ENCODE data around the gene CALHM6.

CALHM6 gene

DNA sequence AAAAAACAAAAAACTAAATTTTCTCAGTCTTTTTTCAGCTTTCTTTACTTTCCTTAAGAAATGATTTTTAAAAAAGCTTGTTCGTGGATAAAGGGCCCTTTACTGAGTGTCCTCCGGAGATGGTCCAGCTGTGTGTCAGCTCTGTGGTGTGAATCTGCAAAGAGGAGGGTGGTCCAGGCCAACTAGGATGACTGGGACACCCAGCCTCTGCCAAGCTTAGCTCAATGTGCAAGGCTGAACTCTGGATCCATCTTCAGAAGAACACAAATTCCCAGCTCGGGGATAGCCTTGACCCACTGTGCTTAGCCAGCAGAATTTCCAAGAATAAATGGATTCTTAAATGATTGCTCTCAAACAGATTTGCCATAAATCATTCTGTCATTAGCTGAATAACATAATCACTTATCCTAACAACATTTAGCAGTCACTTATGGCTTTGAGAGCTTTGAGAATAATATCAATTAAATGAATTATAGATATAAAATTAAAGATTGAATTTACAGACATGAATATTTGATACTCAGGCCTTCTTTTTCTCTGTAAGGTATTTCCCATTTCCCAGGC, 36.0 kb downstream of the CALHM6 start:
- no CpG with 5 or more reads among the region's 3 CpGs for WGBS (ENCODE audit: extremely low coverage, insufficient coverage, low lambda C conversion rate)
- Histone ChIP-seq H3K27me3 (ENCODE audit: insufficient read depth, low read length, poor library complexity) (no peaks in the 10 kb centered on the region), H3K56ac (ENCODE audit: low read length) (no peak overlapping the region)

DNA sequence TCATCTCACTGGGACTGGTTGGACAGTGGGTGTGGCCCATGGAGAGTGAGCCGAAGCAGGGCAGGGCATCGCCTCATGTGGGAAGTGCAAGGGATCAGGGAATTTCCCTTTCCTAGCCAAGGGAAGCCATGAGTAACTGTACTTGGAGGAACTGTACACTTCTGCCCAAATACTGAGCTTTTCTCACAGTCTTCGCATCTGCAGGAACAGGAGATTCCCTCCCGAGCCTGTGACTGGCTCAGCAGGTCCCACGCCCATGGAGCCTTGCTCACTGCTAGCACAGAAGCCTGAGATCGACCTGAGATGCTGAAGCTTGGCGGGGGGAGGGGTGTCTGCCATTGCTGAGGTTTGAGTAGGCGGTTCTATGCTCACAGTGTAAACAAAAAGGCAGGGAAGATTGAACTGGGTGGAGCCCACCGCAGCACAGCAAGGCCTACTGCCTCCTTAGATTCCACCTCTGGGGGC, 39.8 kb downstream of the CALHM6 start:
- no peaks in the 10 kb centered on the region for H3K36me3 ChIP-seq (ENCODE audit: control insufficient read depth, insufficient read depth, low read length)
- H3K9ac ChIP-seq (ENCODE audit: low read length), result no peak overlapping the region
- no peak overlapping the region for H3K4me2 ChIP-seq (ENCODE audit: low read length)
- no peak overlapping the region for H2BK15ac ChIP-seq (replicated peaks; ENCODE audit: low read depth)
- H3K18ac ChIP-seq (ENCODE audit: low read length), result no peak overlapping the region
- WGBS (ENCODE audit: extremely low coverage, insufficient coverage, low lambda C conversion rate), result no CpG with 5 or more reads among the region's 9 CpGs
- H2AK5ac ChIP-seq (ENCODE audit: low read length), result no peak overlapping the region
- no peaks in the 10 kb centered on the region for H3K4me1 ChIP-seq (ENCODE audit: control insufficient read depth, low read depth, low read length)
- H3K79me1 ChIP-seq (ENCODE audit: low read length), result no peaks in the 10 kb centered on the region
- H2BK120ac ChIP-seq (ENCODE audit: low read depth, low read length), result no peak overlapping the region
- H4K5ac ChIP-seq (ENCODE audit: low read length), result no peak overlapping the region
- no peak overlapping the region for H4K8ac ChIP-seq (ENCODE audit: low read depth, low read length)
- H3K27ac ChIP-seq (ENCODE audit: low read depth, low read length), result no peak overlapping the region
- no peak overlapping the region for H2BK5ac ChIP-seq (ENCODE audit: low read length)
- DNase-seq, result peak; percentile 50
- H3K56ac ChIP-seq (ENCODE audit: low read length), result no peak overlapping the region
- H3K4ac ChIP-seq (ENCODE audit: low read depth, low read length), result no peak overlapping the region
- H3K23ac ChIP-seq (ENCODE audit: low read length), result no peak overlapping the region
- H3K4me3 ChIP-seq (ENCODE audit: low read length), result no peak overlapping the region
- H3K27me3 ChIP-seq (ENCODE audit: insufficient read depth, low read length, poor library complexity), result no peaks in the 10 kb centered on the region
- H3K79me2 ChIP-seq (ENCODE audit: control insufficient read depth, insufficient read depth, low read length), result no peaks in the 10 kb centered on the region

More for the DNA sequence above, 36.0 kb downstream of the CALHM6 start:
- Histone ChIP-seq H3K23ac (ENCODE audit: low read length) (no peak overlapping the region), H3K79me1 (ENCODE audit: low read length) (no peaks in the 10 kb centered on the region), H2BK5ac (ENCODE audit: low read length) (no peak overlapping the region), H2BK15ac (replicated peaks; ENCODE audit: low read depth) (no peak overlapping the region), H3K4me2 (ENCODE audit: low read length) (no peak overlapping the region), H3K18ac (ENCODE audit: low read length) (no peak overlapping the region), H3K79me2 (ENCODE audit: control insufficient read depth, insufficient read depth, low read length) (no peaks in the 10 kb centered on the region), H3K4me1 (ENCODE audit: control insufficient read depth, low read depth, low read length) (no peaks in the 10 kb centered on the region), H3K4me3 (ENCODE audit: low read length) (no peak overlapping the region), H3K9ac (ENCODE audit: low read length) (no peak overlapping the region), H3K4ac (ENCODE audit: low read depth, low read length) (no peak overlapping the region), H3K36me3 (ENCODE audit: control insufficient read depth, insufficient read depth, low read length) (no peaks in the 10 kb centered on the region), H2BK120ac (ENCODE audit: low read depth, low read length) (no peak overlapping the region), H2AK5ac (ENCODE audit: low read length) (no peak overlapping the region), H4K5ac (ENCODE audit: low read length) (no peak overlapping the region), H3K27ac (ENCODE audit: low read depth, low read length) (no peak overlapping the region), H4K8ac (ENCODE audit: low read depth, low read length) (no peak overlapping the region)
- DNase-seq, result no peak

DNA sequence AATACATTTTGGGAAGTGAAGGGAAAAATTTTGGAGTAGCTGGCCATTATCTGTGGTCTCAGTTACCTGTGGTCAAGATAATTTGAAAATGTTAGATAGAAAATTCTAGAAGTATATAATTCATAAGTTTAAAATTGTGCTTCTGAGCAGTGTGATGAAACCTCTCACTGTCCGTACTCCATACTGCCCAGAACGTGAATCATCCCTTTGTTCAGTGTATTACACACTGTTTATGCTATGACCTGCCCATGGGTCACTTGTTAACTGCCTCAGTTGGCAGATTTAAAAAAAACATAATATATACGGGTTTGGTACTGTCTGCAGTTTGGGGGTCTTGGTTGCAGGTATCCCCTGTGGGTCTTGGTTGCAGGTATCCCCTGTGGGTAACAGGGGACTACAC, 46.1 kb downstream of the CALHM6 start:
- Histone ChIP-seq H2AK5ac (ENCODE audit: low read length) (no peak overlapping the region), H3K27me3 (ENCODE audit: insufficient read depth, low read length, poor library complexity) (no peaks in the 10 kb centered on the region), H3K23ac (ENCODE audit: low read length) (no peak overlapping the region), H3K4me3 (ENCODE audit: low read length) (no peak overlapping the region), H3K4me1 (ENCODE audit: control insufficient read depth, low read depth, low read length) (peaks cover 2% of the 10 kb centered on the region), H4K8ac (ENCODE audit: low read depth, low read length) (no peak overlapping the region), H3K9ac (ENCODE audit: low read length) (no peak overlapping the region), H3K27ac (ENCODE audit: low read depth, low read length) (no peak overlapping the region), H3K56ac (ENCODE audit: low read length) (no peak overlapping the region), H4K5ac (ENCODE audit: low read length) (no peak overlapping the region), H3K4me2 (ENCODE audit: low read length) (no peak overlapping the region), H2BK5ac (ENCODE audit: low read length) (no peak overlapping the region), H3K4ac (ENCODE audit: low read depth, low read length) (no peak overlapping the region), H2BK15ac (replicated peaks; ENCODE audit: low read depth) (no peak overlapping the region), H3K18ac (ENCODE audit: low read length) (no peak overlapping the region), H3K79me2 (ENCODE audit: control insufficient read depth, insufficient read depth, low read length) (no peaks in the 10 kb centered on the region), H3K79me1 (ENCODE audit: low read length) (no peaks in the 10 kb centered on the region), H3K36me3 (ENCODE audit: control insufficient read depth, insufficient read depth, low read length) (no peaks in the 10 kb centered on the region), H2BK120ac (ENCODE audit: low read depth, low read length) (no peak overlapping the region)
- no peak for DNase-seq
- WGBS (ENCODE audit: extremely low coverage, insufficient coverage, low lambda C conversion rate), result no CpG with 5 or more reads among the region's 3 CpGs

DNA sequence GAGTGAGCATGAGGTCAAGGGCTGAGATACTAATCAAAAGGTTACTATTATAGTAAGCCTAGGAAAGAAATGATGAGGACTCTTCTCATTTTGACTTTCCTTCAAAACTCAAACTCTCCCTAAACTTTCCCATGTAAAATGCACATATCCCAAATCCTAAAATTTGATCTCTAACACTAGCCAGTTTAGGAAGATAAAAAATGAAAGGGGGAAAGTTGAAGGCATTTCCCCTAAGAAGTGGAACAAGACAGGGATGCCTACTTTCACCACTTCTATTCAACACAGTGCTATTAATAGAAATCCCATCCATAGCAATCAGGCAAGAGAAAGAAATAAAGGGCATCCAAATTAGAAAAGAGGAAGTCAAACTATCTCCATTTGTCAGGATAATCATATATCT, 47.4 kb downstream of the CALHM6 start:
- Histone ChIP-seq H3K4me2 (ENCODE audit: low read length) (no peak overlapping the region), H3K27ac (ENCODE audit: low read depth, low read length) (no peak overlapping the region), H3K56ac (ENCODE audit: low read length) (no peak overlapping the region), H4K5ac (ENCODE audit: low read length) (no peak overlapping the region), H2BK120ac (ENCODE audit: low read depth, low read length) (no peak overlapping the region), H3K9ac (ENCODE audit: low read length) (no peak overlapping the region), H2BK15ac (replicated peaks; ENCODE audit: low read depth) (no peak overlapping the region), H3K27me3 (ENCODE audit: insufficient read depth, low read length, poor library complexity) (no peaks in the 10 kb centered on the region), H3K18ac (ENCODE audit: low read length) (no peak overlapping the region), H4K8ac (ENCODE audit: low read depth, low read length) (no peak overlapping the region), H3K23ac (ENCODE audit: low read length) (no peak overlapping the region), H3K79me2 (ENCODE audit: control insufficient read depth, insufficient read depth, low read length) (no peaks in the 10 kb centered on the region), H2BK5ac (ENCODE audit: low read length) (no peak overlapping the region), H3K4me1 (ENCODE audit: control insufficient read depth, low read depth, low read length) (peaks cover 2% of the 10 kb centered on the region), H2AK5ac (ENCODE audit: low read length) (no peak overlapping the region), H3K79me1 (ENCODE audit: low read length) (no peaks in the 10 kb centered on the region), H3K4me3 (ENCODE audit: low read length) (no peak overlapping the region), H3K4ac (ENCODE audit: low read depth, low read length) (no peak overlapping the region), H3K36me3 (ENCODE audit: control insufficient read depth, insufficient read depth, low read length) (no peaks in the 10 kb centered on the region)
- DNase-seq, result no peak

DNA sequence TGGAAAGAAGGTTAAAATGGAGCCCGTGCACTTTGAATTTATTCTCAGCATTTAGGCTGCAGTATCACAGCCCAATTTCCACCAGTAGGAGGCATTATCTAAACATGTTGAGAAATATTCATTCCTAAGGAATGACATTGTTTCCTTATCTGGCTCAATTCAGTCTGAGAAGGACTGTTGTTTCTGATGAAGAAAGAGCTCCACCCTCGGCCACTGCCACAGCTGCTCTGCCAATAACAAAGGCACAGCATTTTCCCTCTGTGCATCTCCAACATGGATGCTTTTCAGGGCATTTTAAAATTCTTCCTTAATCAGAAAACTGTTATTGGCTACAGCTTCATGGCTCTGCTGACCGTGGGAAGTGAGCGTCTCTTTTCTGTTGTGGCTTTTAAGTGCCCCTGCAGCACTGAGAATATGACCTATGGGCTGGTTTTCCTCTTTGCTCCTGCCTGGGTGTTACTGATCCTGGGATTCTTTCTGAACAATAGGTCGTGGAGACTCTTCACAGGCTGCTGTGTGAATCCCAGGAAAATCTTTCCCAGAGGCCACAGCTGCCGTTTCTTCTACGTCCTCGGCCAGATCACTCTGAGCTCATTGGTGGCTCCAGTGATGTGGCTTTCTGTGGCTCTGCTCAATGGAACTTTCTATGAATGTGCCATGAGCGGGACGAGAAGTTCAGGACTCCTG, 50.4 kb downstream of the CALHM6 start, which contains the start of gene CALHM5:
CALHM5 (plus strand) TSS at position 216 of the 687 bp plus-strand sequence; CDS start at position 274, 58 bp downstream.
- Histone ChIP-seq H2BK5ac (ENCODE audit: low read length) (peak within 1 kb of the TSS; percentile 14), H3K4me2 (ENCODE audit: low read length) (peak within 1 kb of the TSS; percentile 6), H4K8ac (ENCODE audit: low read depth, low read length) (no peak within 1 kb of the TSS), H2BK15ac (replicated peaks; ENCODE audit: low read depth) (no peak within 1 kb of the TSS), H3K23ac (ENCODE audit: low read length) (no peak within 1 kb of the TSS), H3K27me3 (ENCODE audit: insufficient read depth, low read length, poor library complexity) (no peaks in the 10 kb centered on the region), H3K56ac (ENCODE audit: low read length) (peak within 1 kb of the TSS; percentile 74), H3K4me1 (ENCODE audit: control insufficient read depth, low read depth, low read length) (peaks cover 2% of the 10 kb centered on the region), H3K18ac (ENCODE audit: low read length) (no peak within 1 kb of the TSS), H2BK120ac (ENCODE audit: low read depth, low read length) (no peak within 1 kb of the TSS), H3K27ac (ENCODE audit: low read depth, low read length) (peak within 1 kb of the TSS; percentile 0), H3K36me3 (ENCODE audit: control insufficient read depth, insufficient read depth, low read length) (no peaks in the 10 kb centered on the region), H2AK5ac (ENCODE audit: low read length) (no peak within 1 kb of the TSS), H3K9ac (ENCODE audit: low read length) (peak within 1 kb of the TSS; percentile 37), H4K5ac (ENCODE audit: low read length) (peak within 1 kb of the TSS; percentile 82), H3K4me3 (ENCODE audit: low read length) (no peak within 1 kb of the TSS), H3K79me1 (ENCODE audit: low read length) (no peaks in the 10 kb centered on the region), H3K4ac (ENCODE audit: low read depth, low read length) (peak within 1 kb of the TSS; percentile 94), H3K79me2 (ENCODE audit: control insufficient read depth, insufficient read depth, low read length) (no peaks in the 10 kb centered on the region)
- no CpG with 5 or more reads among the region's 10 CpGs for WGBS (ENCODE audit: extremely low coverage, insufficient coverage, low lambda C conversion rate)
- peak; percentile 94 for DNase-seq

Data from mesendoderm (in vitro differentiated cells).